B cell (primary cell): ENCODE results near the gene C2orf81.

Experiments
- CTCF ChIP-seq: fragments of 200-600 bp; IDR thresholded peaks from one replicate; pipeline ENCODE4 v1.8.0; 2022; ENCODE audit warnings: antibody characterized with exemption, mild to moderate bottlenecking
- EZH2 ChIP-seq: IDR thresholded peaks from 2 replicates; pipeline ENCODE4 v1.6.1; 2012; ENCODE audit warnings: borderline replicate concordance, low read depth, mild to moderate bottlenecking, moderate library complexity, low read length; ENCODE audit not compliant: insufficient read depth, poor library complexity, severe bottlenecking

- TF ChIP-seq CTCF (no peak), EZH2 (no peak)
Measured at GRCh38 chr2:74447230-74447999, 26.0 kb upstream of the C2orf81 start.
